GM12878 (cell line): ENCODE results near the gene CAT.

Experiments used
- BCL11A ChIP-seq: IDR thresholded peaks from 2 replicates; pipeline ENCODE4 v1.6.1; 2011; ENCODE audit warnings: low read depth, low read length
- CTCF ChIP-seq, 3 experiments: IDR thresholded peaks in 2 of 3; conservative IDR thresholded peaks in 1 of 3; 2 replicates each; pipeline ENCODE4 v1.5.1; 2011; ENCODE audit warnings: low read depth in 3 of 3, low read length in 3 of 3, mild to moderate bottlenecking in 3 of 3, control low read depth in 2 of 3, moderate library complexity in 2 of 3, inconsistent platforms in 1 of 3, mixed read lengths in 1 of 3; ENCODE audit not compliant: control insufficient read depth in 2 of 3, insufficient read depth in 1 of 3; ENCODE audit errors: extremely low read depth in 1 of 3
- E2F8 ChIP-seq: fragments of 450-650 bp; IDR thresholded peaks from 2 replicates; pipeline ENCODE4 v1.6.1; 2018; ENCODE audit warnings: mild to moderate bottlenecking, low read depth, moderate library complexity; ENCODE audit not compliant: partially characterized antibody
- ELK1 ChIP-seq: IDR thresholded peaks from 2 replicates; pipeline ENCODE4 v1.6.1; 2012; ENCODE audit warnings: low read depth, low read length, improper control_type of control experiment
- EZH2 ChIP-seq: IDR thresholded peaks from 2 replicates; pipeline ENCODE4 v1.6.1; 2012; ENCODE audit warnings: low read depth, mild to moderate bottlenecking, control low read depth, inconsistent platforms, low read length, borderline replicate concordance; ENCODE audit not compliant: control insufficient read depth
- HDGF ChIP-seq: fragments of 450-650 bp; IDR thresholded peaks from 2 replicates; pipeline ENCODE4 v1.6.1; 2016; ENCODE audit warnings: antibody characterized with exemption
- NFYB ChIP-seq: IDR thresholded peaks from 2 replicates; pipeline ENCODE4 v1.6.1; 2011; ENCODE audit warnings: low read depth, mild to moderate bottlenecking, low read length, improper control_type of control experiment, moderate library complexity; ENCODE audit not compliant: insufficient read depth
- RBBP5 ChIP-seq: fragments of 200-600 bp; sonication (generic); conservative IDR thresholded peaks from 2 replicates; pipeline ENCODE4 v1.6.1; 2016
- REST ChIP-seq: IDR thresholded peaks from 2 replicates; pipeline ENCODE4 v1.6.1; 2012; ENCODE audit warnings: mild to moderate bottlenecking, low read depth, low read length

GRCh38 chr11:34419158-34419557 is 19.6 kb upstream of the CAT start:
- TF ChIP-seq EZH2: no peak
- TF ChIP-seq CTCF (IDR thresholded peaks at IDR 0.05 in 2 of 3, conservative IDR thresholded peaks at IDR 0.05 in 1 of 3; ENCODE audit: control insufficient read depth in 2 of 3, extremely low read depth in 1 of 3, insufficient read depth in 1 of 3, low read depth in 3 of 3, low read length in 3 of 3): no peak
- TF ChIP-seq E2F8: no peak
- no peak for TF ChIP-seq ELK1
- no peak for TF ChIP-seq BCL11A
- TF ChIP-seq NFYB: no peak
- no peak for TF ChIP-seq REST
- no peak for TF ChIP-seq RBBP5
- TF ChIP-seq HDGF: no peak
